Stimulated activated CD8-positive, alpha-beta memory T cell treated with anti-CD3 and anti-CD28 coated beads, Interleukin-15, amount 100 ng/mL, for 4 hours (primary cell): ENCODE data around the gene SCMH1.
"Not testable (repeated sequence)": the region's sequence is repeated elsewhere in the genome, so short reads cannot be mapped to it uniquely, and the experiment has no call there.

Experiments used
- DNase-seq, 2 donors: peaks; one replicate each; pipeline ENCODE4 v3.0.0-alpha.2; 2020; ENCODE audit warnings: low read depth in 2 of 2

SCMH1 gene

GRCh38 chr1:41211608-41212007 lies 30.5 kb downstream of the SCMH1 start:
- DNase-seq = not testable (repeated sequence)

- DNase-seq = not testable (repeated sequence)
Measured at GRCh38 chr1:41207053-41207452, 35.1 kb downstream of the SCMH1 start.

- DNase-seq = no peak
Measured at GRCh38 chr1:41200728-41201127, 41.4 kb downstream of the SCMH1 start.

- DNase-seq = no peak
Measured at GRCh38 chr1:41199375-41199774, 42.7 kb downstream of the SCMH1 start.

GRCh38 chr1:41192456-41193178 lies 49.5 kb downstream of the SCMH1 start:
- no peak for DNase-seq

- DNase-seq = no peak
Measured at GRCh38 chr1:41184446-41184845, 57.7 kb downstream of the SCMH1 start.

GRCh38 chr1:41178230-41178629 lies 63.9 kb downstream of the SCMH1 start:
- DNase-seq = not testable (repeated sequence)

- no peak for DNase-seq
Measured at GRCh38 chr1:41175546-41175945, 66.6 kb downstream of the SCMH1 start.

- DNase-seq = no peak
Measured at GRCh38 chr1:41174170-41174569, 67.9 kb downstream of the SCMH1 start.

GRCh38 chr1:41173651-41174050 lies 68.5 kb downstream of the SCMH1 start:
- DNase-seq = no peak

GRCh38 chr1:41171266-41171874 lies 70.7 kb downstream of the SCMH1 start:
- DNase-seq = no peak

GRCh38 chr1:41169799-41170180 lies 72.3 kb downstream of the SCMH1 start:
- DNase-seq = no peak

GRCh38 chr1:41169066-41169798 lies 72.9 kb downstream of the SCMH1 start:
- DNase-seq = no peak

GRCh38 chr1:41167667-41168066 lies 74.4 kb downstream of the SCMH1 start:
- DNase-seq = no peak

GRCh38 chr1:41164727-41165126 lies 77.4 kb downstream of the SCMH1 start:
- no peak for DNase-seq

- no peak for DNase-seq
Measured at GRCh38 chr1:41162441-41162840, 79.7 kb downstream of the SCMH1 start.

GRCh38 chr1:41161846-41162245 lies 80.3 kb downstream of the SCMH1 start:
- DNase-seq = no peak

- DNase-seq = no peak
Measured at GRCh38 chr1:41160498-41161110, 81.5 kb downstream of the SCMH1 start.

- no peak for DNase-seq
Measured at GRCh38 chr1:41158966-41159365, 83.1 kb downstream of the SCMH1 start.

GRCh38 chr1:41158147-41158875 lies 83.8 kb downstream of the SCMH1 start:
- no peak for DNase-seq

- no peak for DNase-seq
Measured at GRCh38 chr1:41155105-41155504, 87.0 kb downstream of the SCMH1 start.

GRCh38 chr1:41153750-41154274 lies 88.3 kb downstream of the SCMH1 start:
- DNase-seq = no peak
